GM19351 (cell line): ENCODE data around the gene PSMA7.

Experiments
- ATAC-seq: cut with Tn5 transposase; IDR thresholded peaks from one replicate; pipeline ENCODE4 v1.9.1; 2021; ENCODE audit warnings: mild to moderate bottlenecking, moderate library complexity; ENCODE audit not compliant: unreplicated experiment

PSMA7 gene

GRCh38 chr20:62096421-62097380, 46.5 kb downstream of the PSMA7 start:
- no peak for ATAC-seq

DNA sequence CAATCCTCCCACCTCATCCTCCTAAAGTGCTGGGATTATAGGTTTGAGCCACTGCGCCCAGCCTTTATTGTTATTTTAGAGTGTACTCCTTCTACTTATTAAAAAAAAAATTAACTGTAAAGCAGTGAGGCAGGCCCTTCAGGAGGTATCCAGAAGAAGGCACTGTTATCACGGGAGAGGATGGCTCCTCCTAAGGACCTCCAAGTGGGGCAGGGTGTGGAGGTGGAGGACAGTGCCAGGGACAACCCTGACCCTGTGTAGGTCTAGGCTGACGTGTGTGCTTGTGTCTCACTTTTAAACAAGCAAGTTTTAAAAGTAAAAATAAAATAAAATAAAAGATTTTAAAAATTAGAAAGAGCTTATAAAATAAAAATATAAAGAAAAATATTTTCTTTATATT, 53.8 kb downstream of the PSMA7 start:
- no peak for ATAC-seq

DNA sequence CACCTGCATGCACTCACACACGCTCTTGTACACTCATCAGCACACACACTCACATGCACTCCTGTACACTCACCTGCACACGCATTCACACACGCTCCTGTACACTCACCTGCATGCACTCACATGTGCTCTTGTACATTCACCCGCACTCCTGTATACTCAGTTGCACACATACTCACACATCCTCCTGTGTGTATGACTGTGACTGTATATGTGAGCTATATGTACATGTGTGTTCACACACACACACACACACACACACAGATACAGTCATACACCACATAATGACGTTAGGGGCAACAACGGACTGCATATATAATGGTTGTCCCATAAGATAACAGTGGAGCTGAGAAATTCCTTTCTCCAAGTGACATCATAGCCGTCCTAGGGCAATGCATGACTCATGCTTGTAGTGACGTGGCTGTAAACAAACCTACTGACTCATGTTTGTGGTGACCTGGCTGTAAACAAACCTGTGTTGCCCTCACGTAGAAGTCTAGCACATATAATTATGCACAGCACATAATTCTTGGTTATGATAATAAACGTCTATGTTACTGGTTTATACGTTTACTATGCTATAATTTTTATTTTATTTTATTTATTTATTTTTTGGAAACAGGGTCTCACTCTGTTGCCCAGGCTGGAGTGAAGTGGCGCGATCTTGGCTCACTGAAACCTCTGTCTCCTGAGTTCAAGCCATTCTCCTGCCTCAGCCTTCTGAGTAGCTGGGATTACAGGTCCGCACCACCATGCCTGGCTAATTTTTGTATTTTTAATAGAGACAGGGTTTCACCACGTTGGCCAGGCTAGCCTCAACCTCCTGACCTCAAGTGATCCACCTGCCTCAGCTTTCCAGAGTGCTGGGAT, 54.7 kb downstream of the PSMA7 start:
- ATAC-seq = no peak

DNA sequence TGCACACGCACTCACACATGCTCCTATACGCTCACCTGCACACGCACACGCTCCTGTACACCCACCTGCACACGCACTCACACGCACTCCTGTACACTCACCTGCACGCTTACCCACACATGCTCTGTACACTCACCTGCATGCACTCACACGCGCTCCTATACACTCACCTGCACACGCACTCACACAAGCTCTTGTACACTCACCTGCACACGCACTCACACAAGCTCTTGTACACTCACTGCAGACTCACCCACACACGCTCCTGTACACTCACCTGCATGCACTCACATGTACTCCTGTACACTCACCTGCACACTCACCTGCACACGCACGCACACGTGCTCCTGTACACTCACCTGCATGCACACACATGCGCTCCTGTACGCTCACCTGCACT, 55.6 kb downstream of the PSMA7 start:
- ATAC-seq = no peak

DNA sequence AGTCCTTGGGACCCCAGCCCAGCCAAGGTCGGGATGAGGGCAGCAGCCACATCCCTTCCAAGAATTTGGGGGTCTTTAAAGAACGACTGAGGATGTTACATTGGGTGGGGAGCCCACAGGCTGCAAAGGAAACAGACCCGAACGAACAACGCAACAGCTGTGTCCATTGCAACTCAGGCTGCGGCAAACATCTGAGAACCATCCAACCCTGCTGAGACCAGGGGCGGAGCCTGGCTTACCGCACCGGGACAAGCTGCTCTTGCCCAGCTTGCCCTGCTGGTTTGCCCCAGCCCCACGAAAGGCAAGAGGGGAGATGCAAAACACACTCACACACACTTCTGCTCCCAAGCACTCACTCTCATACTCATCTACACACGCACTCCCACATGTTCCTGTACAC, 56.0 kb downstream of the PSMA7 start:
- ATAC-seq = no peak
